Measurements from ENCODE around the gene MTSS2.

DNA sequence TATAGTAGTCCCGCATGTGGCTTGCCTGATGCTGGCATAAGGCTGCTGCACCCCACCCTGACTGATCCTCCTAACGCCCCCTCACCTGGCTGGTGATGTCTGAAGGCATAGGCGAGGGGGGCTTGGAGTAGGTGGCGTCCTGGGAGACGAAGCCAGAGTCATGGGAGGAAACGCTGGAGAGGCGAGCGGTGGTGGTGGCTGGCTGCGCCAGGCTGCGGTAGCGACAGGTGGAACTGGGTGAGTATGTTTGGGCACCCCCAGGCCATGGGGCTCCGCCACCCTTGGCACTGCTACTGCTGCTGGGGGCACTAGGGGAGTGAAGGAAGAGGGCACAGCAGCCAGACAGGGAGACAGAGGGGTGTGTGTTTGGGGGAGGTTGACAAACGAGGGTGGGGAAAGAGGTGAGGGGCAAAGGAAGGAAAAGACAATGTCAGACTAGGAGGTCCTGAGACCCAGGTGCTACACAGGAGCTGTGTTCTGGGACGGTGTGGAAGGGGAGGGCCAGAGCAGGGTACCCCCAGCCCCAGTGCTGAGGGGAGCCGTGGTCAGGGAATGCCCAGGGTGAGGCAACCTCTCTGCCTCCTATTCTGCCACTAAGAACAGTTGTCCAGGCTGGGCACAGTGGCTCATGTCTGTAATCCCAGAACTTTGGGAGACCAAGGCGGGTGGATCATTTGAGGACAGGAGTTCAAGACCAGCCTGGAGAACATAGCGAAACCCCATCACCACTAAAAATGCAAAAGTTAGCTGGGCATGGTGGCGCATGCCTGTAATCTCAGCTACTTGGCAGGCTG lies 11.4 kb downstream of the MTSS2 start:
- TF ChIP-seq JUND (IDR thresholded peaks at IDR 0.05) (no peak), EP300 (IDR thresholded peaks at IDR 0.05; ENCODE audit: borderline replicate concordance in 1 of 2, low read depth in 1 of 2, low read length in 1 of 2) (no peak), SMC3 (IDR thresholded peaks at IDR 0.05; ENCODE audit: low read depth, low read length) (no peak), GATA2 (CRISPR knock-in tag; IDR thresholded peaks at IDR 0.05) (no peak), CHD2 (IDR thresholded peaks at IDR 0.05; ENCODE audit: low read length, partially characterized antibody) (no peak), RXRA (IDR thresholded peaks at IDR 0.05; ENCODE audit: borderline replicate concordance, low read depth) (no peak), FOSL2 (IDR thresholded peaks at IDR 0.05; ENCODE audit: borderline replicate concordance, low read depth) (no peak), RAD21 (IDR thresholded peaks at IDR 0.05; ENCODE audit: low read length) (no peak), POLR2AphosphoS5 (IDR thresholded peaks at IDR 0.05; ENCODE audit: low read depth, low read length) (no peak), NRF1 (IDR thresholded peaks at IDR 0.05; ENCODE audit: low read depth, low read length) (no peak), TCF12 (IDR thresholded peaks at IDR 0.05) (no peak)
- TF ChIP-seq, protein P1, sequence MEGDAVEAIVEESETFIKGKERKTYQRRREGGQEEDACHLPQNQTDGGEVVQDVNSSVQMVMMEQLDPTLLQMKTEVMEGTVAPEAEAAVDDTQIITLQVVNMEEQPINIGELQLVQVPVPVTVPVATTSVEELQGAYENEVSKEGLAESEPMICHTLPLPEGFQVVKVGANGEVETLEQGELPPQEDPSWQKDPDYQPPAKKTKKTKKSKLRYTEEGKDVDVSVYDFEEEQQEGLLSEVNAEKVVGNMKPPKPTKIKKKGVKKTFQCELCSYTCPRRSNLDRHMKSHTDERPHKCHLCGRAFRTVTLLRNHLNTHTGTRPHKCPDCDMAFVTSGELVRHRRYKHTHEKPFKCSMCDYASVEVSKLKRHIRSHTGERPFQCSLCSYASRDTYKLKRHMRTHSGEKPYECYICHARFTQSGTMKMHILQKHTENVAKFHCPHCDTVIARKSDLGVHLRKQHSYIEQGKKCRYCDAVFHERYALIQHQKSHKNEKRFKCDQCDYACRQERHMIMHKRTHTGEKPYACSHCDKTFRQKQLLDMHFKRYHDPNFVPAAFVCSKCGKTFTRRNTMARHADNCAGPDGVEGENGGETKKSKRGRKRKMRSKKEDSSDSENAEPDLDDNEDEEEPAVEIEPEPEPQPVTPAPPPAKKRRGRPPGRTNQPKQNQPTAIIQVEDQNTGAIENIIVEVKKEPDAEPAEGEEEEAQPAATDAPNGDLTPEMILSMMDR (IDR thresholded peaks at IDR 0.05): no peak
- TF ChIP-seq, protein P2, sequence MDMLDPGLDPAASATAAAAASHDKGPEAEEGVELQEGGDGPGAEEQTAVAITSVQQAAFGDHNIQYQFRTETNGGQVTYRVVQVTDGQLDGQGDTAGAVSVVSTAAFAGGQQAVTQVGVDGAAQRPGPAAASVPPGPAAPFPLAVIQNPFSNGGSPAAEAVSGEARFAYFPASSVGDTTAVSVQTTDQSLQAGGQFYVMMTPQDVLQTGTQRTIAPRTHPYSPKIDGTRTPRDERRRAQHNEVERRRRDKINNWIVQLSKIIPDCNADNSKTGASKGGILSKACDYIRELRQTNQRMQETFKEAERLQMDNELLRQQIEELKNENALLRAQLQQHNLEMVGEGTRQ (IDR thresholded peaks at IDR 0.05; ENCODE audit: borderline replicate concordance, low read depth, low read length): no peak
- TF ChIP-seq, protein P3, sequence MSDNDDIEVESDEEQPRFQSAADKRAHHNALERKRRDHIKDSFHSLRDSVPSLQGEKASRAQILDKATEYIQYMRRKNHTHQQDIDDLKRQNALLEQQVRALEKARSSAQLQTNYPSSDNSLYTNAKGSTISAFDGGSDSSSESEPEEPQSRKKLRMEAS (IDR thresholded peaks at IDR 0.05; ENCODE audit: low read depth): no peak
